Measurements from ENCODE around the gene OMP.
A peak's percentile ranks its signal among the peaks of the same experiment; 100 is the strongest.

OMP gene

DNA sequence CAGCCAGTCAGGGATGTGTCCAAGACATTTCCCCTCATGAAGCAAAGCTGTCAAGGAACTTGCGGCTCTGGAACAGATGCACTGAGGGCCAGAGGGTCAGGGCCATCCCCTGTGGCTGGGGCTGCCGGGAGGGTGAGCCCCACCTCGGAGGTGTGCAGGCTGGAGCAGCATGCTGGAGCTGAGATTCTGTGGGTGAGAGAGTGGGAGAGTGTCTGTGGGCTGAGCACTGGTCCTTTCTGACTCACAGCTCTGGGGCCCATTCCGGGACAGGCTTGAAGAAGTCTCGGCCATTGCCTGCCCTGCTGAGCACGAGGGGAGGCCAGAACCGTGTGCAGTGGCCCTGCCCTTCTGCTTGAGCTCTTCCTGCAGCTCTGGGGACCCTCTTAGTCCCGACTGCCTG is 2.1 kb downstream of the OMP start:
- no peak for DNase-seq (ENCODE audit: low spot score)

DNA sequence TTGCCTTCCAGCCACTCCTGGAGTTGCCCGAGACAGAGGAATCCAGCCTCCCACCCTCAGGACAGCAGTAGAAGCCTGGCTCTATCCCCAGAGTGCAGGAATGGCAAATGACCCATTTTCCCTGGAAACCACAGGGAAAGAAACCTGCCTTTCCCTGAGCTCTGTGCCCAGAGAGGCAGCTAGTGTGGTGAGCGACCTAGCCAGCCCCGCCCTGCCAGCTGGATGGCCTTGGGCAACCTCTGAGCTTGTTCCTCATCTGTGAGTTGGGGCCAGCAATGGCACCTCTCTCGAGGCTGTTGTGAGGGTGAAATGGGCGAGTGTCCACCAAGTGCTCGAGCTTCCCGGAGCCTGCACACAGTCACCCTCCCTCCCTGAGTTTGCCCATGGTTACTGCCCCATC is 3.7 kb downstream of the OMP start:
- DNase-seq (ENCODE audit: low spot score), result no peak

DNA sequence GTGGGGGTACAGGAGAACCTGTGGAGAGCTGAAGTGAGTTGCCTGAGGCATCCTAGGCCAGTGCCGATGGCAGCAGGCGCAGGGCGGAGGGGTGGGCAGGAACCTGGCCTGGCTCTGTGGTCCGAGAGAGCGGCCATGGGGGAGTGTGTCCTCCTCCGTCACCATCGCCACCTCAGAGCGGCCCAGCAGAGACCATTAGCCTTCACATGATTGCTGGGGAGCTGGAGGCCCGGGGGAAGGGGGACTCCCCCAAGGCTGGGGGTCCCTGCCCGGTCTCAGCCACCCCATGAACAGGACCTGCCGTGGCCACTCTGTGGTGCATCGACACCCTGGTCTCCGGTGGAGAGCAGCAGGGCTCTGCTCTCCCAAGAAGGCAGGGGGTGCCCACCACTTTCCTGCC is 4.1 kb downstream of the OMP start:
- DNase-seq (ENCODE audit: low spot score), result no peak

DNA sequence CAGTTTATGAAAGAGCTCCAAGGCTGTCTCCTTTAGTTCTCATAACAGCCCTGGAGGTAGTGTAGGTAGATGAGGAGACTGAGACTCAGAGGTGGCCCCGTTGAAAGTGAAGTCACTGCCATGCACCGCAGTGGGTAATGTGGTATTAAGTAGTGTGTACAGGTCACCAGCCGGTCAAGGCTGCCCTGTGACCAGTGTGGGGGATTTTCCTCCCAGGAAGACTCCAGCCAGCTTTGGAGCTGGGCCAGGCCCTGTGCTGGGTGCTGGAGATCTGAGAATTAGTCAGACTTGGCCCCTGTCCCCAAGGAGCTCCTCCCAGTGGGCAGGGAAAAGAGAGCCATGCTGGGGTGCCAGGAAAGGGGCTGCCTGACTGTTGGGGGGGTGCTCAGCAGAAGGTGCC is 5.3 kb downstream of the OMP start:
- peak; percentile 32 for DNase-seq (ENCODE audit: low spot score)

GRCh38 chr11:77108436-77108835 is 5.8 kb downstream of the OMP start:
- DNase-seq (ENCODE audit: low spot score), result no peak

DNA sequence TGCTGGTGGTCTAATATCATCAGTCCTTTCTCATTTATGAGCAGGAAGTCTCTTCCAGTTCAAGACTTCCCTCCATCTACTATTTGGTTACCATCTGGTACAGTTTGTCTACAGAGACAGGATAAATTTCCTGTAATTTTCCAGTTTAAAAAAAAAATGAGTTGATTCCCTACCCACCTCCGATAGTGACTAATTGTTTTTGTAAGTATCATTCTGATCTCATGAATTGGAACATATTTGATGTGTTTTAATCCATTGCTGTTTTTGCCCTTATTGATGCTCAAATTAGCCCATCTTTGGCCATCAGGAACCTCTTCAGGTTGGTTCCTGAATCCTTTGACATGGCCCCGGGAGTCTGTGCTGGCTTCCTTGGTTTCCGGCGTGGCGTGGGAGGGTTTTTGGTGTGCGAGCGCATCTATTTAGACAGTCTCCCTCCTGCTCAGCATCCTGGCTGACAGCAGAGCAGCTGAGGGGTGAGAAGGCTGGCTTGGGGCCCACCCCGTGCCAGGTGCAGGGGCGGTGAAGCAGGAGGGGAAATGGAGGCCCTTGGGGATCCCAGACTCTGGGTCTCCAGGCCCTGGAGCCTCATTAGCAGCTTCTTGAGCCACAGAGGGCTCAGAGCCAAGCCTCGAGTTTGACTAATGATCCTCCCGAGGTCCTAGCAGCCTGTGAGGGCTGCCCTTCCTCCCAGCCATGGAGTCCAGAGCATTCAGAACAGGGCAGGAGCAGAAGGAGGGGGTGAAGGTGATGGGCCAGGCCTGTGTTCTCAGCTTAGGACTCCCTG is 6.8 kb downstream of the OMP start:
- no peak for DNase-seq (ENCODE audit: low spot score)

- DNase-seq (ENCODE audit: low spot score), result no peak
These were observed 8.2 kb downstream of the OMP start for GRCh38 chr11:77110836-77111235.

- no peak for DNase-seq (ENCODE audit: low spot score)
These were observed 8.6 kb downstream of the OMP start for GRCh38 chr11:77111277-77111676.

DNA sequence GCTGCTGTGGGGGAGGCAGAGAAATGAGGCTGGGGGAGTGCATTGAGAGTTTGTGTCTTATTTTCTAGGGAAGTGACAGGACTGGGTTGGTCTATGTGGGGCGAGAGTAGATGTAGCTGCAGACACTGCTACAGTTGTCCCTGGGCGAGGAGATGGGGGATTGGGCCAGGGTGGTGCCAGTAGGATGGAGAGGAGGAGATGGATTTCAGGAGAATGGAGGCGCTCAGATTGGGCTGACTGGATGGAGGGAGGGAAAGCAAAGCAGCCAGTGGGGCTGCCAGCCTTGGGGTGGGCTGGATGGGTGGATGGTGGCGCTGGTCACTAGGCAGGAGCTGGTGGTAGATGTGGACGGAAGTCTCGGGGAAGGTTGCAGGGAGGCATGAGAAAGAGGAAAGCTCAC is 9.3 kb downstream of the OMP start:
- DNase-seq (ENCODE audit: low spot score), result no peak

DNA sequence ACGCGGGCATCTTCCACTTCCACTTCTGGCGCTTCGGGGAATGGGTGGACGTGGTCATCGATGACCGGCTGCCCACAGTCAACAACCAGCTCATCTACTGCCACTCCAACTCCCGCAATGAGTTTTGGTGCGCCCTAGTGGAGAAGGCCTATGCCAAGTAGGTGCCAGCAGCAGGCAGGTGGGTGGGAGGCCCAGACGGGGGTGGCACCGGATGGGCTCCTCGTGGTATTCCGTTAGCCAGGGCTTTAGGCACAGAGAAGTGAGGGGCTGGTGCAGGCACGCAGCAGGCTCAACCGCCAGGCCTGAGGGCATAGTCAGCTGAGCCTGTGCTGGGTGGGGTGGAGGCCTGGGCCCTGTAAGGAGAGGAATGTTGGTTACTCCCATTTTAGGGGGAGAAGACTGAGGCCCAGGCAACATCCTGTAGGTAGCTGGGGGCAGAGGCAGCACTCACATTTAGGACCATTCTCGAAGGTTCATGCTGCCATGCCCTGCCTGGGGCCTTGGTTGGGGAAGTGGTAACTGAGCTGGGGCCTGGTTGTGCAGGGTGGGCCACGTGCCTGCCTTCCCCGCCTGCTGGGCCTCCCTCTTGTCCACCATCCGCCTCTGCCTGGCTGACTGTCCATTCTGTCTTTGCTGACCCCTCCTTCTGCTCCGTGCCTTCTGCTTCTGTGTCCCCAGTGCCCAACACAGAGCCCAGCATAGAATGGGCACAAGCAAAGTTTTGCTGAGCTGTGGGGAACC is 10.2 kb downstream of the OMP start:
- no peak for DNase-seq (ENCODE audit: low spot score)

- no peak for DNase-seq (ENCODE audit: low spot score)
These were observed 10.9 kb downstream of the OMP start for GRCh38 chr11:77113382-77114088.

DNA sequence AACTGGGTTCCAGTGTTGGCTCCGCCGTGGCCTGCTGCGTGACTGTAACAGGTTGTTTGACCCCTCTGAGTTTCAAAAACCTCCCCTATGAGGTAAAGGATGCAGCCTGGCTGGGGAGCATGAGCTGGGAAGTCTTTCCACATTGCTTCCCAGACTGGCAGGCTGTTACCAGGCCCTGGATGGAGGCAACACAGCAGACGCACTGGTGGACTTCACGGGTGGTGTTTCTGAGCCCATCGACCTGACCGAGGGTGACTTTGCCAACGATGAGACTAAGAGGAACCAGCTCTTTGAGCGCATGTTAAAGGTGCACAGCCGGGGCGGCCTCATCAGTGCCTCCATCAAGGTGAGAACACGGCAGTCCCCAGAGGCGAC is 11.4 kb downstream of the OMP start:
- no peak for DNase-seq (ENCODE audit: low spot score)

- DNase-seq (ENCODE audit: low spot score), result no peak
These were observed 12.6 kb downstream of the OMP start for GRCh38 chr11:77115181-77115611.

DNA sequence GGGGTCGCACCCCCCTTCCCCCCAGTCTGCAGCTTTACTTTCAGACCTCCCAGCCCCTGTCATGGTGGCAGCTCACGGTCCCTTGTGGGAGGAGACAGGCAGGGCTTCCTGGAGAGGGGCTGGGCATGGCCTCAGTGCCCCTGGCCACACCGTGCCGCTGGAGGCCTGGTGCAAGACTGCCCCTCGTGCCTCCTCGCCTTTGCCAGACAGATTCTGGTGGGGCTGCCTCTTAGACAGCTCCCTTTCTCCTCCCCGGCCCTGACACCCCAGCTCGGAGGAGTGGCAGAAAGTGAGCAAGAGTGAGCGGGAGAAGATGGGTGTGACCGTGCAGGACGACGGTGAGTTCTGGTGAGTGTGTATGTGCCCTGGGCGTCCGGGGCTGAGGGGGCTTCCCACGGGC is 13.3 kb downstream of the OMP start:
- DNase-seq (ENCODE audit: low spot score), result no peak

DNA sequence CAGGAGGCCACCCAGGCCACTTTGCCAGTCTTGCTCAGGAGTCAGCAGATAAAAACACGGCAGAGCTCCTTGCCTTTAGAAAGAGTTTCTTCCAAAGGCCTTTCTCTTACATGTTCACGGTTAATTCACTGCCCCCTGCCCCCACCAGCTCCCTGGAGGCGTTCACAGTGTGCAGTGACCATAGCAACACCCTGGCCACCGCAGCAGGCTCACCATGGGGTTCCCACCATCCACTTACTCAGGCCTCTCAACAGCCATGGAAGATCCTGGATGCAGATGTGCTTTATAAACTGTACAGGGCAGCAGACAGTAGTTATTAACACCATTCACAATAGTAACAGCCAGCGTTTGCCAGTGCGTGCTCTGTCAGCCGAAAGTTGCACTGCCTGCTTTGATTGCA is 14.9 kb downstream of the OMP start:
- no peak for DNase-seq (ENCODE audit: low spot score)

GRCh38 chr11:77118086-77118485 is 15.4 kb downstream of the OMP start:
- DNase-seq (ENCODE audit: low spot score), result no peak

DNA sequence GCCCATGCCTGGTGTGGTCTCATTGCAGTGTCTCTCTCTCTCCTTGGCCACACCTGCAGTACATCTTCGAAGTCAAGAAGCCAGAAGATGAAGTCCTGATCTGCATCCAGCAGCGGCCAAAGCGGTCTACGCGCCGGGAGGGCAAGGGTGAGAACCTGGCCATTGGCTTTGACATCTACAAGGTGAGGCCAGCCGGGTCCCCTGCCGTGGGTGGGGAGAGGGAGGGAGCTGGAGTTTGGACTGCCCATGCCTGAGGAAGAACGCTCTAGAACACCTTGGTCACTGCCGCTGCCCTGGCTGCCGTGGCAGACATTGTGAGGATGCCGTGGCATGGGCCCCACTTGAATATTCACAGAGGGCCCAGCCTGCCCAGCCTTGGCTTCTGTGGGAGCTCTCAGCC is 16.3 kb downstream of the OMP start:
- DNase-seq (ENCODE audit: low spot score), result no peak

DNA sequence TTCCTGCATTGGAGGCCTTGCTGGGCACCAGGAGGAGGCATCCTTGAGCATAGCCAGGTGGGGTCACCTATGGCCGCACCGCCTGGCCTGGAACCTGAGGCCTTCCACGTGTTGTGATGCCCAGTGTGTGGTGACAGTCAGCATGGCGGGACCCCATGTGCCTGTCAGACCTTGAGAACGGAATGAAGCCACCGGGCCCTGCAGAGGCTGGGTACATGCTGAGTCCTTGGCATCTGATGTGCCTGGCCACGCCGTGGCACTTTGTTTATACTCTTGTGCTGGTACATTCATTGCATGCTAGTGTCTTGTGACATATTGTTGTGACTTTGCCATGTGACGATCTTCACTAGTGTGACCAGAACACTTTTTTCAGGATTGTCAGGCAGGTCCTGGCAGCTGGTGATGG is 16.9 kb downstream of the OMP start:
- DNase-seq (ENCODE audit: low spot score), result no peak

- DNase-seq (ENCODE audit: low spot score), result no peak
These were observed 17.9 kb downstream of the OMP start for GRCh38 chr11:77120571-77120970.

GRCh38 chr11:77121096-77121640 is 18.5 kb downstream of the OMP start:
- DNase-seq (ENCODE audit: low spot score), result no peak

GRCh38 chr11:77121876-77122575 is 19.4 kb downstream of the OMP start:
- no peak for DNase-seq (ENCODE audit: low spot score)

DNA sequence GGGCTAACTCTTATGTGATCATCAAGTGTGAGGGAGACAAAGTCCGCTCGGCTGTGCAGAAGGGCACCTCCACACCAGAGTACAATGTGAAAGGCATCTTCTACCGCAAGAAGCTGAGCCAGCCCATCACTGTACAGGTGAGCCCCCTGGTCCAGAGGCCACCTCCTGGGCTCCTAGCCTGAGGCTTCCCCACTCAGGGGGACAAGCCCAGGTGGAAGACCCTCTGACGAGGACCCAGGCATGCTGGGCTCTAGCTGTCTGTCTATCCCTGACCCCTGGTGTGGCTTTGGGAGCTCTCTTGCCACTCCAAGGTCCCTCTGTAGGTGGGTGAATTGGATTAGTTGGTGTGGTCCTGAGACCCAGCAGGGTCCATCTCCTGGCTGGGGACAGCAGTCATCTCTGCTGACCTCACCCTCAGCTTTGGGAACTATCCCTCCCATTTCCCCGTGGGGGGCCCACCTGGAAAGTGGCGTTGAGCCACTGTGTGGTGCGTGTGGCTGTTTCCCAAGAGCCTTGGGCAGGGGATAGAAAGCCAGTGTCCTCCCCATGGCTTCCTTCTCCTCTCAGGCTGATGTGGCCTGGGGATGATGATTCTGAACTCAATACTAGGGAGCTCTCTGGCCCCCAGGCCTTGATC is 20.1 kb downstream of the OMP start:
- no peak for DNase-seq (ENCODE audit: low spot score)

Measured in SW480 (cell line).